ENCODE results near the gene TFF3.

The TFF3 gene

GRCh38 chr21:42277593-42277992, 37.6 kb downstream of the TFF3 start:
- no peak overlapping the region for H3K4me3 ChIP-seq (ENCODE audit: low read depth, low read length)
- TF ChIP-seq CTCF (conservative IDR thresholded peaks at IDR 0.05; ENCODE audit: low read depth, low read length), result no peak
- no peak for DNase-seq (ENCODE audit: low read depth)

GRCh38 chr21:42276526-42277154, 38.6 kb downstream of the TFF3 start:
- H3K4me3 ChIP-seq (ENCODE audit: low read depth, low read length), result no peak overlapping the region
- TF ChIP-seq CTCF (conservative IDR thresholded peaks at IDR 0.05; ENCODE audit: low read depth, low read length), result peak; percentile 34
- DNase-seq (ENCODE audit: low read depth), result peak; percentile 7

GRCh38 chr21:42276076-42276475, 39.1 kb downstream of the TFF3 start:
- H3K4me3 ChIP-seq (ENCODE audit: low read depth, low read length), result no peak overlapping the region
- no peak for TF ChIP-seq CTCF (conservative IDR thresholded peaks at IDR 0.05; ENCODE audit: low read depth, low read length)
- DNase-seq (ENCODE audit: low read depth), result no peak

GRCh38 chr21:42272984-42273600, 42.1 kb downstream of the TFF3 start:
- H3K4me3 ChIP-seq (ENCODE audit: low read depth, low read length), result no peak overlapping the region
- peak; percentile 19 for DNase-seq (ENCODE audit: low read depth)
- no peak for TF ChIP-seq CTCF (conservative IDR thresholded peaks at IDR 0.05; ENCODE audit: low read depth, low read length)

GRCh38 chr21:42272109-42272962, 42.9 kb downstream of the TFF3 start:
- no peak for TF ChIP-seq CTCF (conservative IDR thresholded peaks at IDR 0.05; ENCODE audit: low read depth, low read length)
- H3K4me3 ChIP-seq (ENCODE audit: low read depth, low read length), result no peak overlapping the region
- no peak for DNase-seq (ENCODE audit: low read depth)

GRCh38 chr21:42271065-42271464, 44.1 kb downstream of the TFF3 start:
- H3K4me3 ChIP-seq (ENCODE audit: low read depth, low read length), result no peak overlapping the region
- no peak for DNase-seq (ENCODE audit: low read depth)
- TF ChIP-seq CTCF (conservative IDR thresholded peaks at IDR 0.05; ENCODE audit: low read depth, low read length), result no peak
